Suprapubic skin (tissue), 4 donors: ENCODE results near the gene GPR35.

Experiments used
- CTCF ChIP-seq, 2 donors: fragments of 200-600 bp in 1 of 2; fragments of 450-650 bp in 1 of 2; sonication (generic) in 1 of 2; IDR thresholded peaks; one replicate each; pipeline ENCODE4 v1.5.1; 2016 to 2019; ENCODE audit warnings: antibody characterized with exemption in 2 of 2, mild to moderate bottlenecking in 1 of 2, moderate library complexity in 1 of 2
- POLR2A ChIP-seq, 2 donors: fragments of 450-650 bp; IDR thresholded peaks; one replicate each; pipeline ENCODE4 v1.6.1; 2017; ENCODE audit warnings: antibody characterized with exemption in 2 of 2, mild to moderate bottlenecking in 2 of 2, moderate library complexity in 2 of 2
- POLR2AphosphoS5 ChIP-seq, 3 donors: sonication (generic); formaldehyde crosslinking; IDR thresholded peaks; one replicate each; pipeline ENCODE4 v1.6.1; 2017; ENCODE audit warnings: antibody characterized with exemption in 3 of 3

- TF ChIP-seq POLR2A (IDR thresholded peaks at IDR 0.05) (no peak), POLR2AphosphoS5 (IDR thresholded peaks at IDR 0.05) (no peak), CTCF (IDR thresholded peaks at IDR 0.05) (no peak)
These were observed 31.4 kb upstream of the GPR35 start for GRCh38 chr2:240593703-240594451.
